Superior temporal gyrus (tissue), 1 donor: Measurements from ENCODE around the gene DTNA.

ENCODE experiments used
- DNase-seq: peaks from one replicate; pipeline ENCODE4 v3.0.0-alpha.2; 2016; ENCODE audit errors: extremely low spot score

The DTNA gene

DNA sequence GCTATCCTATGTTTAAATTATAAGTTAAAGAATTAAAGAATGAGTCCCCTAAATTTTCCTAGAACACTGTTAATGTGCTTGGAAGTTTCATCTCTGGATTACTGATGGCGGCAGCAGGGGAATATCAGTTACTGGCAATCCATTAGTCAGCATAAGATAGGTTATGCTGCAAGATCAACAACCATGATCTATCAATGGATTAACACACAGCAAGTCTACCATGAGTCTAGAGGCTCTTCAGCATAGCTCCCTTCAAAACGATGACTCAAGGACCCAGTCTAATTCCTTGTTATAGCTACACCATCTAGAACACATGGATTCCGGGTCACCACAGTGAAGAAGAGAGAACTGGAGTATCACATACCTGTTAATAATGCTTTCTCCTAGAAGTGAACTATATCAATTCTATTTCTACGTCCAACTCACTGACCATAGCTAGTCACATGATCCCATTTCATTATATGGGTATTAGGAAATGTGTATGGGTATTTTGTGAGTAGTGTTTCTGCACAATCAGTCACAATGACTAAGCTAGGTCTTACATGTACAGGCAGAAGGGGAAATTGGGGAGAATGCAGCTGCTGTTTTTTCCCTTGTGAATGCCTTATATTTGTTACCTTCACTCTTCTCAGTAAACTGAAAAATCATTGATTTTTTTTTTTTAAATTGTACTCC, 222.8 kb downstream of the DTNA start:
- no peak for DNase-seq

DNA sequence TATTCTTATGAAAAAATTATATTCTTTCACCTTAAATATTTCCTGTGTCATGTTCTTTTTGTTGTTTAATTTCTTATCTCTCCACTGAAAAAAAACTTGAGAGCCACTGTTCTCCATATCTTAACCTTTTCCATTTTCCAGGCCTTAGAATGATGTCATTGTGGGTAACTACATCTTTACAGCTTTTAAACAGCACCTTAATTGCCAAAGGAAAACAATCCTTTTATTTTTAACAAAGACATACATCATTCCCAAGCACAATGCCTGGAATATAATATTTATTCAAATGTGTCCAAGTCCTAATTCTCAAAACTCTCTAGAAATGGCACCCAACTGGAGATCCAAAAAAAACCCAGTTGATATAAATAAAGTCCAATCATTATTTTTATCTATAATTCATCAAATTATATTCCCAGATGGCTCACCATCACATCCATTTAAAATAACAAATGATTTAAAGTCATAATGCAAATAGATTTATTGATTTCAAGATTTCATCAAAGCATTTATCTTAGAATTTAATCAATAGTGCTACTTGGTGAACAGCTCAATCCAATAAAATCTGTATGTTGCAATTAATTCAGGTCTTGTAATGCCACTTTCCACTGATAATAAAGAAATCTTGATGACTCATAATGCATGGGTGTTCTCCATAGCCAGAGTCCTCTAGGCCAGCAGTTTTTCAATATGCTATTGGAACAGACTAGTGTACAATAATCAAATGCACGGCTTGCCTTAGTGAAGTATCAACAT, 224.0 kb downstream of the DTNA start:
- DNase-seq, result no peak

DNA sequence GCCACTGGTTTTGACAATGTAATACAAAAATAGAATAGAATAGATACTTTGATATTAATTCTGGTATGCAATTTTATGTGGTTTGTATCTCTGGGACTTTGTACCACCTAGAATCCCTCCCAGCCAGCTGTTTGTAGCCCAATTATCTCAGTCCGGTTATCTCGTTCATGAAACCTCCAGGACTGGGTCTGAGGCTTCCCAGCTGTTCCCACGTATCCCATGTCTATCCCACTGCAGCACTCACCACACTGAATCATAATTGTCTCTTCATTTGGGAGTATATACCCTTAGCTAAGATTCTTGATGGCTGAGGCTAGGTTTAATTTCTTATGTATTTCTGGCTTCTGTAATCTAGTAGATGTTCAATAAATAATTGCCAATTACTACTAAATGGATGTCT, 226.7 kb downstream of the DTNA start:
- no peak for DNase-seq

DNA sequence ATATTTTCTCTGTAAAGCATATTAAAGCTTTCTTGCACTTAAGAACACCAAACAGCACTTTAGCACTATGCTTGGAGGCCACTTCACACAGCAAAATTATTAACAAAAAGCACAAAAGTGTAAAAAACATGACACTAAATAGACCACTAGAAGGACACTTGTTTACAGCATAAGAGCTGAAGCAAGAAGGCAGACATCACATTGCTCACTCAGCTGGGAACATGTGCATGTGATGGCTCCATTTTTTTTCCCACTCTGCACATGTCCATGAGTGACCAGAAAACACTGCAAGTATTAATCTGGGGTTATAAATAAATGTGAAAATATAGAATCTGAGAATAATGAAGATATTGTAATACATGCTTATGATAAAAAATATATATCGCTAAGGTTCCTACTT, 228.0 kb downstream of the DTNA start:
- DNase-seq, result no peak
